Liver (tissue), 9 donors: ENCODE data around the gene SELENOO. TPM values are rescaled to one million over a fixed set of nuclear protein-coding genes. Genes with fewer than 3 reads are reported as not detected.

Experiments
- DNase-seq: peaks from one replicate; pipeline ENCODE4 v3.0.0-alpha.2; 2017; ENCODE audit warnings: low spot score
- H3K27ac ChIP-seq, 2 donors: one replicate each; pipeline ENCODE4 v1.7.0; 2013; ENCODE audit warnings: inconsistent platforms in 2 of 2, low read length in 2 of 2, control low read depth in 1 of 2, low read depth in 1 of 2, mild to moderate bottlenecking in 1 of 2
- H3K27me3 ChIP-seq, 4 donors: one replicate each; pipeline versions ENCODE4 v1.6.1 to v1.7.0; 2013; ENCODE audit warnings: low read length in 3 of 4, inconsistent platforms in 1 of 4, mild to moderate bottlenecking in 1 of 4, moderate library complexity in 1 of 4; ENCODE audit not compliant: control insufficient read depth in 4 of 4, insufficient read depth in 4 of 4
- H3K36me3 ChIP-seq, 4 donors: one replicate each; pipeline versions ENCODE4 v1.6.1 to v1.7.0; 2013; ENCODE audit warnings: low read length in 3 of 4, mild to moderate bottlenecking in 3 of 4, low read depth in 1 of 4, moderate library complexity in 1 of 4; ENCODE audit not compliant: control insufficient read depth in 4 of 4, insufficient read depth in 3 of 4
- H3K4me1 ChIP-seq, 4 donors: one replicate each; pipeline versions ENCODE4 v1.6.1 to v1.7.0; 2013; ENCODE audit warnings: low read length in 3 of 4, mild to moderate bottlenecking in 3 of 4, moderate library complexity in 1 of 4; ENCODE audit not compliant: control insufficient read depth in 4 of 4, insufficient read depth in 4 of 4
- H3K4me3 ChIP-seq, 3 donors: one replicate each; pipeline versions ENCODE4 v1.6.1 to v1.7.0; 2013; ENCODE audit warnings: low read length in 3 of 3, control low read depth in 1 of 3, low read depth in 1 of 3, mild to moderate bottlenecking in 1 of 3
- H3K9ac ChIP-seq, 2 donors: one replicate each; pipeline ENCODE4 v1.7.0; 2013; ENCODE audit warnings: low read length in 2 of 2, mild to moderate bottlenecking in 2 of 2, moderate library complexity in 2 of 2, control low read depth in 1 of 2, low read depth in 1 of 2
- H3K9me3 ChIP-seq, 4 donors: one replicate each; pipeline versions ENCODE4 v1.6.1 to v1.7.0; 2013; ENCODE audit warnings: low read length in 3 of 4; ENCODE audit not compliant: control insufficient read depth in 4 of 4
- ATF3 ChIP-seq: IDR thresholded peaks from 2 replicates; pipeline ENCODE4 v1.6.1; 2016; ENCODE audit warnings: antibody characterized with exemption
- CTCF ChIP-seq: fragments of 150-350 bp; IDR thresholded peaks from 2 replicates; pipeline ENCODE4 v1.5.1; 2017; ENCODE audit warnings: improper control_type of control experiment, low read depth, low read length; ENCODE audit not compliant: missing input control
- EGR1 ChIP-seq, 2 donors: IDR thresholded peaks; 2 replicates each; pipeline ENCODE4 v1.6.1; 2016 to 2018; ENCODE audit warnings: antibody characterized with exemption in 2 of 2, low read depth in 2 of 2
- HNF4G ChIP-seq: IDR thresholded peaks from 2 replicates; pipeline ENCODE4 v1.6.1; 2016; ENCODE audit warnings: antibody characterized with exemption
- JUND ChIP-seq, 2 donors: IDR thresholded peaks; 2 replicates each; pipeline ENCODE4 v1.6.1; 2016; ENCODE audit warnings: antibody characterized with exemption in 2 of 2
- MAX ChIP-seq: IDR thresholded peaks from 2 replicates; pipeline ENCODE4 v1.6.1; 2016; ENCODE audit warnings: antibody characterized with exemption
- RAD21 ChIP-seq, 2 donors: IDR thresholded peaks; 2 replicates each; pipeline ENCODE4 v1.6.1; 2016; ENCODE audit warnings: antibody characterized with exemption in 2 of 2, mild to moderate bottlenecking in 2 of 2
- REST ChIP-seq: IDR thresholded peaks from 2 replicates; pipeline ENCODE4 v1.6.1; 2016; ENCODE audit warnings: antibody characterized with exemption, mild to moderate bottlenecking
- RXRA ChIP-seq, 2 donors: IDR thresholded peaks; 2 replicates each; pipeline ENCODE4 v1.6.1; 2017 to 2018; ENCODE audit warnings: antibody characterized with exemption in 2 of 2, mild to moderate bottlenecking in 1 of 2
- TAF1 ChIP-seq: conservative IDR thresholded peaks from 2 replicates; pipeline ENCODE4 v1.6.1; 2016; ENCODE audit warnings: antibody characterized with exemption, mild to moderate bottlenecking
- YY1 ChIP-seq: IDR thresholded peaks from 2 replicates; pipeline ENCODE4 v1.6.1; 2016; ENCODE audit warnings: antibody characterized with exemption, mild to moderate bottlenecking
- ZBTB33 ChIP-seq: IDR thresholded peaks from 2 replicates; pipeline ENCODE4 v1.6.1; 2016; ENCODE audit warnings: antibody characterized with exemption
- WGBS: extraction: QIAGEN DNeasy Blood & Tissue Kit; methylation state at CpG from one replicate; pipeline ENCODE4 v1.1.7; 2013; 5-methylcytosine and 5-hydroxymethylcytosine counted together
- polyA plus RNA-seq, 2 donors: library from polyadenylated mRNA; stranded (reverse) in 1 of 2; unstranded in 1 of 2; fragments of 200-250 nt in 1 of 2; fragments of >200 nt in 1 of 2; fragmentation: Nextera tagmentation in 1 of 2; extraction: Ambion mirVana in 1 of 2; gene quantifications; one replicate each; pipeline versions ENCODE4 v1.2.1 to v1.2.3, GENCODE V29; 2013 to 2015
- total RNA-seq, 2 donors: library from RNA; depleted of rRNA; stranded (reverse); fragments of >200 nt; gene quantifications; one replicate each; pipeline ENCODE4 v1.2.3, GENCODE V29; 2014
- donor health status: healthy.
- donor health status: healthy.
- donor health status: healthy.
- donor health status: healthy.
- donor health status: healthy.

SELENOO gene
- total and polyA plus RNA-seq, 4 donors: 16.4 to 59.2 (median 42.2) TPM

- H3K27ac ChIP-seq: no peak overlapping the region
- WGBS: 82% methylated on average over 39 of the region's 39 CpGs
- no peaks in the 10 kb centered on the region for H3K9me3 ChIP-seq
- no peak for TF ChIP-seq CTCF
- TF ChIP-seq TAF1: no peak
- TF ChIP-seq REST: no peak
- no peak for TF ChIP-seq RAD21 (IDR thresholded peaks at IDR 0.05)
- no peak for TF ChIP-seq ATF3
- no peak for TF ChIP-seq EGR1 (IDR thresholded peaks at IDR 0.05; ENCODE audit: low read depth in 2 of 2)
- no peak for TF ChIP-seq MAX
- TF ChIP-seq HNF4G: no peak
- no peak for TF ChIP-seq JUND (IDR thresholded peaks at IDR 0.05)
- TF ChIP-seq YY1: no peak
- no peak for TF ChIP-seq ZBTB33
- no peak for TF ChIP-seq RXRA (IDR thresholded peaks at IDR 0.05)
- peaks cover 0 to 7% (median 0%) of the 10 kb centered on the region in 4 donors for H3K36me3 ChIP-seq
- H3K4me3 ChIP-seq: no peak overlapping the region
- H3K4me1 ChIP-seq: peaks cover 0 to 17% (median 10%) of the 10 kb centered on the region in 4 donors
- H3K27me3 ChIP-seq: no peaks in the 10 kb centered on the region
- no peak for DNase-seq
- no peak overlapping the region for H3K9ac ChIP-seq
Measured at GRCh38 chr22:50179937-50180726, 20.7 kb upstream of the SELENOO start.
